ENCODE results near the gene MMD.
"Not testable (repeated sequence)": the region's sequence is repeated elsewhere in the genome, so short reads cannot be mapped to it uniquely, and the experiment has no call there.

Gene MMD

DNA sequence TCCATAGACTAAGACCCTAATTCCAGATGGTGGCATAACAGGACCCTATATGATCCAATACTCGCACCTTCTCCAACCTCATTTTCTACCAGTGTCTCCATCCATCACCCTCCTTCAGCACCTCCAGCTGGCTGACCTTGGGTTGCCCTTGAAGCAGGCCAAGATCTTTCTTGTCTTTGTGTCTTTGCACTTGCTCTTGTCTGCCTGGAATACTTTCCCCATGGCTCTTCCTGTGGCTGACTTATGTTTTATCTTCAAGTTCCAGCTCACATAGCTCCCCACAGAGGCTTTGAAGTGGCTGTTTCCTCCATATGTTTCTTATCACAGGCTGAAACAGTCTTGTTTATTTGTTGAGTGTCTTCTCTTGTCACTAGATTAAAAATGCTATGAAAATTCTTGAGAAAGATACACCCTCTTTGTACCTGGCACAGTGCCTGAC lies 29.6 kb upstream of the MMD start:
- TF ChIP-seq, protein P1, sequence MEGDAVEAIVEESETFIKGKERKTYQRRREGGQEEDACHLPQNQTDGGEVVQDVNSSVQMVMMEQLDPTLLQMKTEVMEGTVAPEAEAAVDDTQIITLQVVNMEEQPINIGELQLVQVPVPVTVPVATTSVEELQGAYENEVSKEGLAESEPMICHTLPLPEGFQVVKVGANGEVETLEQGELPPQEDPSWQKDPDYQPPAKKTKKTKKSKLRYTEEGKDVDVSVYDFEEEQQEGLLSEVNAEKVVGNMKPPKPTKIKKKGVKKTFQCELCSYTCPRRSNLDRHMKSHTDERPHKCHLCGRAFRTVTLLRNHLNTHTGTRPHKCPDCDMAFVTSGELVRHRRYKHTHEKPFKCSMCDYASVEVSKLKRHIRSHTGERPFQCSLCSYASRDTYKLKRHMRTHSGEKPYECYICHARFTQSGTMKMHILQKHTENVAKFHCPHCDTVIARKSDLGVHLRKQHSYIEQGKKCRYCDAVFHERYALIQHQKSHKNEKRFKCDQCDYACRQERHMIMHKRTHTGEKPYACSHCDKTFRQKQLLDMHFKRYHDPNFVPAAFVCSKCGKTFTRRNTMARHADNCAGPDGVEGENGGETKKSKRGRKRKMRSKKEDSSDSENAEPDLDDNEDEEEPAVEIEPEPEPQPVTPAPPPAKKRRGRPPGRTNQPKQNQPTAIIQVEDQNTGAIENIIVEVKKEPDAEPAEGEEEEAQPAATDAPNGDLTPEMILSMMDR (IDR thresholded peaks at IDR 0.05; ENCODE audit: extremely low read depth, insufficient read depth, missing control alignments): no peak
- DNase-seq (ENCODE audit: low spot score): no peak
- in situ Hi-C loops (cut with MboI; ENCODE audit: low pct_unique_long_range_greater_than_20kb, low sequenced_read_pairs, unreplicated experiment): no loop called here

DNA sequence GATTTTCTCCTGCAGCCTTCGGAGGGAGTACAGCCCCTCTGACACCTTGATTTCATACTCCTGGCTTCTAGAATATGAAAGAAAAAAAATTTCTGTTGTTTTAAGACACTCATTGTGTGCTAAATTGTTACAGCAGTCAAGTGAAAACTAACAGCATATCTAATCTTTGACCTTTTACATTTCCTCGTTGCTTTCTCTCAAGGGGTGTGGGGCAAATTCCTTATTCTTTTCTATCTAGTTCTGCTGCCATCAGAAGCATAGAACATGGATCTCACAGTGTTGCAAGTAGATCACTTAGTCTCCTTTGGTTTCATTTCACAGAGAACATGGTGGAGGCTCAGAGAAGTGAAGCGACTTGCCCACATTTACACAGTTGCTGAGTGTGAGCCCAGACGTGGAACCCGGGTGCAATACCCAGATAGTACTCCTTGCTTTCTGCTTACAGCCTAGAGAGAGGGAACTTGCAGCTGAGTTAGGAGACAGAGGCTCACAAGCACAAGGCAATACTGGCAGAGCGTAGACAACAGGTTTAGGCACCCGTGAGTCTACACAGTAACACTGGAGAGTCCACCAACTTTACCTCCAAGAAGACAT lies 28.7 kb upstream of the MMD start:
- DNase-seq (ENCODE audit: low spot score): no peak
- in situ Hi-C loops (cut with MboI; ENCODE audit: low pct_unique_long_range_greater_than_20kb, low sequenced_read_pairs, unreplicated experiment): no loop called here
- TF ChIP-seq, protein P1 (IDR thresholded peaks at IDR 0.05; ENCODE audit: extremely low read depth, insufficient read depth, missing control alignments): no peak

DNA sequence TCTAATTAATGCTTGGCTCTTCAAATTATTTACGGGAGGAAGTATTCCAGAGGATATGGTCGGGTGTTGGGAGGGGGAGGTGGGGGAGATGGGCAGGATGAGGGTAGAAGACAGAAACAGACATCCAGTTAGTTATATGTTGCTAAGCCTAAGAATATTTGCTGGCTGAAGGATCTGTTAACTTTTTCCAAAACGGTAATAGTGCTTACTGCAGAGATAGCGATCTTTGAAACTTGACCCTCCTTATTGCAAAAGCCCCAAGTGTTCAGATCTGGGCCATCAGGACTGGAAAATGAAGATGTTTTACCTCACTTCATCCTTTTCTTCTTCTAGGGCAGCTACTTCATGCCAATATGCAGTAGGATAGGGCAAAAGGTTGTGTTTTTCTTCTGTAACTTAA lies 27.0 kb upstream of the MMD start:
- in situ Hi-C loops (cut with MboI; ENCODE audit: low pct_unique_long_range_greater_than_20kb, low sequenced_read_pairs, unreplicated experiment): no loop called here

DNA sequence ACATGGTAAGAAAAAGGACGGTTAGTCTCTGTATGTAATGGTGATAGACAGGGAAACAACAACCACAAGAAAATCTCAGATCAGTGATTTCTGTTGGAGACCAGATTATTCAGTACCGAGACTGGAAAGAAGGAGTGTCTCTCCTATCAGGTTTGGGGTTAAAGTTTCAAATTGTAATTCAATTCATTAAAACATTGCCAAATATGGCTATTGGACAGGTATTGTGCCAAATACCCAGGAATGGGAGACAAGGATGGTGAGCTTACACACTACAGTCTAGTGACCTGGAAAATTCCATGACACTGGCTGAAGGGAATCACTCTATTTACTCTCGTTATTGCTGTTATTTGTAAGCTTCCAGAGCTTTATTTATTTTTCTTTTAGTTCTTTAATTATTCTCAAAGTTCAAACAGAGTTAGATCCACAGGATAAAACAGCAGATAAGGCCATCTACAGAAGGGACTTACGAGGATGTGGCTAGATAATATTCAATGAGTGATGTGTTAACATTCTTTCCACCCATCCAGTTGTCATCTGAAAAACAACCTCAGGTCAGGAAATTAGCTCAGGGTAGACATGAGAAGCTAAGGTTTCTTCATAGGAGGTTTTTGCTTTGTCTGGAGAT lies 25.1 kb upstream of the MMD start:
- in situ Hi-C loops (cut with MboI; ENCODE audit: low pct_unique_long_range_greater_than_20kb, low sequenced_read_pairs, unreplicated experiment): no loop called here
- no peak for DNase-seq (ENCODE audit: low spot score)
- TF ChIP-seq, protein P1 (IDR thresholded peaks at IDR 0.05; ENCODE audit: extremely low read depth, insufficient read depth, missing control alignments): no peak

More for the DNA sequence above, 27.0 kb upstream of the MMD start:
- no peak for DNase-seq (ENCODE audit: low spot score)
- TF ChIP-seq, protein P1 (IDR thresholded peaks at IDR 0.05; ENCODE audit: extremely low read depth, insufficient read depth, missing control alignments): no peak

DNA sequence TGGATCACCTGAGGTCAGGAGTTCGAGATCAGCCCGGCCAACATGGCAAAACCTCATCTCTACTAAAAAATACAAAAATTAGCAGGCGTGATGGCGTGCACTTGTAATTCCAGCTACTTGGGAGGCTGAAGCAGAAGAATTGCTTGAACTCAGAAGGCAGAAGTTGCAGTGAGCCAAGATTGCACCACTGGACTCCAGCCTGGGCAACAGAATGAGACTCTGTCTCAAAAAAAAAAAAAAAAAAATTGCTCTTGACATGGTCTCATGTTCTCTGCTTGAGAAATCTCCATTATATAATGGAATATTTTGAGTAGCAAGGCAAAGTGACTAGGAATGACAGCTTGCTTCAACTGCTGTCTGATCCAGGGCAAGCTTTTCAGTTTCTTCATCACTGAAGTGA lies 24.4 kb upstream of the MMD start:
- DNase-seq (ENCODE audit: low spot score): not testable (repeated sequence)

DNA sequence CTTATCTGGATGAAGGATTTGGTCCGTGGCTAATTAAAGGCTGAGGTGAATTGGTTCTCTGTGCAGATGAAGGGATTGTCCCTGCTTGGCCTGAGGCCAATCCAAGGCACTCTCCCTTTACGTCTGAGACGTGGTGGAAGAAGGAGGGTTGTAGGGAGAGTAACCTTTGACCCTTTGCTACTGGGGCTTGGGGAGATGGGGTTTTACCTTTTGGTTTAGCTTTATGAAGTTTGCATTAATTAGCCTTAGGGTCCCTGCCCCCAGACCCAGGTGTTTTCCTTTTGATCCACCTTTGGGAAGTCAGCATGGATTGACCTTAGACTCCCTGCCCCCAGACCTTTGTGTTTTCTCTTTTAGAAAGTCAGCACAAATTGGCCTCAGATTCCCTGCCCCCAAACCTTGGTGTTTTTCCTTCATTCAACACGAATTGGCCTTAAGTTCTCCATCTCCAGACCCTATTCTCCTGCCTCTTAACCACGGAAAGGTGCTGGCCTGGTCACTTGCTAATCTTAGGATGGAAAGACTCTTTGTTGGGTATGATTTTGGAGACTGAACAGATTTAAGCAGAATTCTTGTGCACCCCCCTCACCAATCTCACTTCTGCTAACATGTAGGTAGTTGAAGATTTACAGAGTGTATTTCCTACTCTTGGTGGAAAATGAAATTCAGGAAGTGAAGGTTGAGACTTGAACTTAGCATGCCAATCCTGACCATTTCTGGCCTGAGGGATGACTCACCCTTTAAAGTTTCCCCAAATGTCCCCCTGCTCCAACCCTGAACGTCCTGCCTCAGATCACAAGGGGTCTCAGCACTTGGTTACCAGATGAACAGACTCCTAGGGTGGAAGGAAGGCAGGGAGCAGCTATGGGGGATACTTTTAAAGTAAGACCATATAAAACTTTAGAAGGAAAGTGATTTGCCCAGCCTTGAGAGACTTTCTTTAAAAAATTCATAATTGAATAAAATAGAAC lies 23.1 kb upstream of the MMD start:
- in situ Hi-C loops (cut with MboI; ENCODE audit: low pct_unique_long_range_greater_than_20kb, low sequenced_read_pairs, unreplicated experiment): no loop called here
- TF ChIP-seq, protein P1 (IDR thresholded peaks at IDR 0.05; ENCODE audit: extremely low read depth, insufficient read depth, missing control alignments): no peak
- DNase-seq (ENCODE audit: low spot score): no peak

More for the DNA sequence above, 24.4 kb upstream of the MMD start:
- in situ Hi-C loops (cut with MboI; ENCODE audit: low pct_unique_long_range_greater_than_20kb, low sequenced_read_pairs, unreplicated experiment): not testable (repeated sequence)
